Upper lobe of right lung (tissue), 1 donor: ENCODE results near the gene FCRL1. TPM values are rescaled to one million over a fixed set of nuclear protein-coding genes. Genes with fewer than 3 reads are reported as not detected.

Experiments used
- ATAC-seq: fragments of 200-7000 bp; cut with Tn5 transposase; one replicate; pipeline ENCODE4 v1.9.1; 2020; ENCODE audit warnings: mild to moderate bottlenecking, moderate library complexity
- DNase-seq: peaks from one replicate; pipeline ENCODE4 v3.0.0-alpha.2; 2020
- H3K27ac ChIP-seq: fragments of 200-600 bp; one replicate; pipeline ENCODE4 v1.8.0; 2022
- H3K27me3 ChIP-seq: fragments of 200-600 bp; one replicate; pipeline ENCODE4 v1.8.0; 2022; ENCODE audit warnings: mild to moderate bottlenecking
- H3K36me3 ChIP-seq: fragments of 200-600 bp; one replicate; pipeline ENCODE4 v1.8.0; 2022
- H3K4me1 ChIP-seq: fragments of 200-600 bp; one replicate; pipeline ENCODE4 v1.8.0; 2022
- H3K4me3 ChIP-seq: fragments of 200-600 bp; one replicate; pipeline ENCODE4 v1.8.0; 2022; ENCODE audit warnings: mild to moderate bottlenecking
- H3K9me3 ChIP-seq: fragments of 200-600 bp; one replicate; pipeline ENCODE4 v1.8.0; 2022
- CTCF ChIP-seq: fragments of 200-600 bp; IDR thresholded peaks from one replicate; pipeline ENCODE4 v1.8.0; 2022; ENCODE audit warnings: antibody characterized with exemption
- intact Hi-C: fragments of 100-400 bp; cut with DNase I; formaldehyde crosslinking; loops from one replicate; pipeline ENCODE4 v1.11.0; 2022
- total RNA-seq: library from RNA; stranded (reverse); fragmentation: NEBNext Ultra II Directional; extraction: Animal tissue kit (Norgen Biotek cat#: 25700); gene quantifications from one replicate; pipeline ENCODE4 v1.2.1, GENCODE V29; 2021
- donor health status: DM: no; HTN: yes; CAD: no; lungs with severe emphysema.

The FCRL1 gene
- total RNA-seq, 1 donor from 2014 or later: 1.4 TPM

DNA sequence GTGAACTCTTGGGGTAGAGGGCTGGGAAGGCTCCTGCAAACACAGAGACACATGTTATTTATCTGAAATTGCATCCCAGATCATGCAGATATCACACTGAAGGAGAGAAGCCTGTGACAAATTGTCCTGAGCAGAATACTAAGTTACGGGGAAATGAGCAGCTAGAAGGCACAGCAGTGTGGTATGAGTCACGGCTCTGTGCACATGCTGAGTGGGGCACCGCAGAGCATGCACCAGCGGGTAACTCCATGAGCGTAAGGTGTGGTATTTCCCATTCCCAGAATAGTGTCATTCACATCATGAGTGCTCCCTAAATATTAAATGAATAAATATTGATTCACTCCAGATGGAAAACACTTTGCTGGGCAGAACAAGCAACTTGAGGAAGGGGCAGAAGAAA lies 21.7 kb downstream of the FCRL1 start:
- ATAC-seq (peak; percentile 80), DNase-seq (no peak)

GRCh38 chr1:157785248-157785647 lies 34.7 kb downstream of the FCRL1 start:
- H3K27me3 ChIP-seq: no peaks in the 10 kb centered on the region
- ATAC-seq (peak; percentile 61), DNase-seq (no peak)
- H3K4me3 ChIP-seq: no peak overlapping the region
- intact Hi-C loops: no loop called here
- H3K36me3 ChIP-seq: no peaks in the 10 kb centered on the region
- no peaks in the 10 kb centered on the region for H3K4me1 ChIP-seq
- no peak overlapping the region for H3K27ac ChIP-seq
- TF ChIP-seq CTCF: no peak
- H3K9me3 ChIP-seq: no peaks in the 10 kb centered on the region

More for the DNA sequence above, 21.7 kb downstream of the FCRL1 start:
- no peak for TF ChIP-seq CTCF
- Histone ChIP-seq H3K36me3 (no peaks in the 10 kb centered on the region), H3K4me1 (no peaks in the 10 kb centered on the region), H3K4me3 (no peak overlapping the region), H3K27me3 (no peaks in the 10 kb centered on the region), H3K9me3 (no peaks in the 10 kb centered on the region), H3K27ac (no peak overlapping the region)
- intact Hi-C loops: no loop called here

DNA sequence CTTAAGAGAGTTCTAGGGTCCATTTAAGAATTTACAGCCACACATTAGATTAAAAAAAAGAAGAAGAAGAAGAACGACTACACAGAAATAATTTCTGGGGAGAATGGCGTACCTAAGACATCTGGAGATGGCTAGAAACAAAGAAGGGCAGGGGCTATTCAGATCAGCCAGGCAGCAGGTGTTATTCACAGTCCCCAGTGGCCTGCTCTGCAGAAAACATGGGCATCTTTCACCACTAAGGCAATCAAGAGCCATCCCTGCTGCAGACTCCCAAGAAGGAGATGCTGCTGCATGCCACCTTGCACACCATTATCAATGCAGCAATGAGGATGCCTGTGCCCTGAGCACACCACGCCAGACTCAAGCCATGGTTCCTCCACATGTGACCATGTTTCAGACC lies 35.1 kb downstream of the FCRL1 start:
- H3K9me3 ChIP-seq: no peaks in the 10 kb centered on the region
- H3K4me3 ChIP-seq: no peak overlapping the region
- H3K4me1 ChIP-seq: no peaks in the 10 kb centered on the region
- intact Hi-C loops: no loop called here
- DNase-seq (no peak), ATAC-seq (no peak)
- no peaks in the 10 kb centered on the region for H3K36me3 ChIP-seq
- no peaks in the 10 kb centered on the region for H3K27me3 ChIP-seq
- no peak for TF ChIP-seq CTCF
- H3K27ac ChIP-seq: no peak overlapping the region

- no peaks in the 10 kb centered on the region for H3K36me3 ChIP-seq
- no peak for DNase-seq
- no peak overlapping the region for H3K27ac ChIP-seq
- no peak for TF ChIP-seq CTCF
- no peak overlapping the region for H3K4me3 ChIP-seq
- intact Hi-C loops: no loop called here
- H3K27me3 ChIP-seq: no peaks in the 10 kb centered on the region
- H3K4me1 ChIP-seq: no peaks in the 10 kb centered on the region
- H3K9me3 ChIP-seq: no peaks in the 10 kb centered on the region
- ATAC-seq: no peak
Observed at GRCh38 chr1:157782931-157783330, 37.0 kb downstream of the FCRL1 start.

DNA sequence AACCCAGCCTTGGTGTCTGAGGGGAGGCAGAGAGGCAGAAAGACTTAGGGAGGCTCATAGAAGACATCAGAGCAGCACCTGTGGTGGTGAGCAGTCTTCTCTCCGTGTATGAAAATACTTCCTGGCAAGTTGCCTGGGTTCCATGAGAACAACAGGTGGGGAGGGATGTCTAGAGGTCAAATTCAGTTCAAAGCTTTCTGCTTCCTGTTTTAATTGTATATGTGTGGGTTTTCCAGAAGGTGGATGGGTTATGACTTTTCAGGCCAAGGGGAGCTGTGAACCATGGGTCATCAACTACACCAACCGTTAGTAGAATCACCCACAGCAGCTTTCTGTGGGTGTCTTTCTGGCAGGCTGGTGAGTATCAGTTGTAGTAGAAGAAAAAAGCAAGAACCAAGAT lies 38.9 kb downstream of the FCRL1 start:
- ATAC-seq (no peak), DNase-seq (no peak)
- no peak for TF ChIP-seq CTCF
- Histone ChIP-seq H3K27me3 (no peaks in the 10 kb centered on the region), H3K27ac (no peak overlapping the region), H3K9me3 (no peaks in the 10 kb centered on the region), H3K4me3 (no peak overlapping the region), H3K36me3 (no peaks in the 10 kb centered on the region), H3K4me1 (no peaks in the 10 kb centered on the region)
- intact Hi-C loops: no loop called here

- DNase-seq: no peak
Observed at GRCh38 chr1:157776971-157777391, 42.9 kb downstream of the FCRL1 start, which contains the start of gene FCRL2. TSS of gene FCRL2 (minus strand) at chr1:157777132. CDS start at chr1:157777073, 59 bp downstream.

More at GRCh38 chr1:157776971-157777391, 42.9 kb downstream of the FCRL1 start, which contains the start of gene FCRL2:
- Histone ChIP-seq H3K27ac (no peak within 1 kb of the TSS), H3K36me3 (no peaks in the 10 kb centered on the region), H3K27me3 (no peaks in the 10 kb centered on the region), H3K4me1 (no peaks in the 10 kb centered on the region), H3K9me3 (no peaks in the 10 kb centered on the region), H3K4me3 (no peak within 1 kb of the TSS)
- no peak for TF ChIP-seq CTCF
- intact Hi-C loops: no loop called here
- ATAC-seq: no peak
